GM12872 (cell line): ENCODE measurements around the gene PHACTR2.

Source experiments
- CTCF ChIP-seq: IDR thresholded peaks from 3 replicates; pipeline ENCODE4 v1.5.1; 2011; ENCODE audit warnings: low read depth, mild to moderate bottlenecking, low read length, moderate library complexity; ENCODE audit not compliant: insufficient read depth

The PHACTR2 gene

GRCh38 chr6:143803769-143804568 is 126.2 kb downstream of the PHACTR2 start:
- TF ChIP-seq CTCF, result no peak

- TF ChIP-seq CTCF, result no peak
These were observed 127.1 kb downstream of the PHACTR2 start for GRCh38 chr6:143804835-143805239.

GRCh38 chr6:143806282-143807102 is 128.7 kb downstream of the PHACTR2 start:
- TF ChIP-seq CTCF, result no peak

GRCh38 chr6:143807103-143807772 is 129.5 kb downstream of the PHACTR2 start:
- no peak for TF ChIP-seq CTCF

DNA sequence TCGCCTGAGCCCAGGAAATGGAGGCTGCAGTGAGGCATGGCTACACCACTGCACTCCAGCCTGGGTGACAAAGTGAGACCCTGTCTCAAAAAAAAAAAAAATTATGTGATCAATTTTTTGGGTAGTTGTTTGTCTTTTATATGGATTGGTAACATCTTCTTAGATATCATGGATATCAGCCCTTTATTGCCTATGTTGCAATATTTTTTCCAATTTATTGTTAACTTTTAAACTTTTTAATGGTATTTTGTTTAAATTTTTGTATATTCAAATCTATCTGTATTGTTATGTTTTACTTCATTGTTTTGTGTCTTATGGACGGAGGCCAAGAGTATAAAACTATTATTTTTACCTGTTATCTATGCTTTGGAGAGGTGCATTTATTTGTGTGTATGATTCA is 133.0 kb downstream of the PHACTR2 start:
- no peak for TF ChIP-seq CTCF

GRCh38 chr6:143811501-143812157 is 133.9 kb downstream of the PHACTR2 start:
- TF ChIP-seq CTCF, result no peak
